ENCODE measurements around the gene RNF123. TPM values are rescaled to one million over a fixed set of nuclear protein-coding genes. Genes with fewer than 3 reads are reported as not detected.
A peak's percentile ranks its signal among the peaks of the same experiment; 100 is the strongest.

Gene RNF123
- total RNA-seq, 1 experiment from 2014 or later, result 40.6 TPM

GRCh38 chr3:49675912-49676311, 13.4 kb upstream of the RNF123 start:
- H3K27me3 ChIP-seq (ENCODE audit: insufficient read depth, low read length), result no peaks in the 10 kb centered on the region
- H3K56ac ChIP-seq (ENCODE audit: insufficient read length, low read depth, low read length), result no peak overlapping the region
- H2BK120ac ChIP-seq (ENCODE audit: low read depth, low read length, poor library complexity, severe bottlenecking), result no peak overlapping the region
- H3K4ac ChIP-seq (ENCODE audit: low read depth, low read length), result no peak overlapping the region
- H2AK5ac ChIP-seq (ENCODE audit: insufficient read length, low read length), result no peak overlapping the region
- H3K4me1 ChIP-seq (ENCODE audit: insufficient read depth, low read length), result no peaks in the 10 kb centered on the region; the same call in 1 of the 2 replicates
- no peak overlapping the region for H3T11ph ChIP-seq (ENCODE audit: low read length)
- DNase-seq, result no peak
- H2BK12ac ChIP-seq (ENCODE audit: insufficient read length, low read depth, low read length), result no peak overlapping the region
- no peak overlapping the region for H2AFZ ChIP-seq (ENCODE audit: low read length)
- peaks cover 29 to 48% (median 48%) of the 10 kb centered on the region in 3 experiments; a peak in 6 of 7 replicates for H3K36me3 Mint-ChIP-seq (ENCODE audit: insufficient read depth in 1 of 3, low read depth in 3 of 3)
- H3K4me3 Mint-ChIP-seq, result peak overlapping the region; percentile 94 to 95; a peak in 4 of 5 replicates
- H2BK5ac ChIP-seq (ENCODE audit: insufficient read length, low read length), result no peak overlapping the region
- H3K23ac ChIP-seq (ENCODE audit: insufficient read length, low read depth, low read length), result no peak overlapping the region
- no peaks in the 10 kb centered on the region; the same call in 1 of the 2 replicates for H3K27me3 Mint-ChIP-seq (ENCODE audit: low read depth)
- H3K27ac Mint-ChIP-seq, result no peak overlapping the region
- peaks cover 12 to 17% of the 10 kb centered on the region in 2 experiments for H3K4me1 Mint-ChIP-seq
- H4K91ac ChIP-seq (ENCODE audit: insufficient read length, low read depth, low read length), result no peak overlapping the region
- H3K27ac ChIP-seq (ENCODE audit: insufficient read length, low read depth, low read length), result no peak overlapping the region
- no peak overlapping the region for H3K9ac ChIP-seq (ENCODE audit: extremely low read depth, insufficient read length, low read length)
- no peak overlapping the region for H2BK15ac ChIP-seq (ENCODE audit: low read depth, low read length)
- no peaks in the 10 kb centered on the region; the same call in 1 of the 2 replicates for H3K79me2 ChIP-seq (ENCODE audit: insufficient read depth, low read length)
- no CpG with 5 or more reads among the region's 11 CpGs for WGBS (ENCODE audit: extremely low coverage, insufficient read length, low lambda C conversion rate)
- no peaks in the 10 kb centered on the region for H4K20me1 ChIP-seq (ENCODE audit: control insufficient read depth, insufficient read depth, insufficient read length)
- TF ChIP-seq CTCF (conservative IDR thresholded peaks at IDR 0.05), result no peak
- H4K8ac ChIP-seq (replicated peaks; ENCODE audit: insufficient read length, low read depth, low read length), result no peak overlapping the region
- no peaks in the 10 kb centered on the region for H3K9me3 Mint-ChIP-seq
- no peak overlapping the region for H2BK20ac ChIP-seq (ENCODE audit: low read depth, low read length, poor library complexity, severe bottlenecking)
- H3K79me1 ChIP-seq (ENCODE audit: insufficient read depth, low read depth, low read length, poor library complexity, severe bottlenecking), result peaks cover 4% of the 10 kb centered on the region
- H3K18ac ChIP-seq (ENCODE audit: insufficient read length, low read depth, low read length), result no peak overlapping the region
- H3K9me3 ChIP-seq (ENCODE audit: control insufficient read depth, low read depth, low read length), result no peaks in the 10 kb centered on the region
- no peak overlapping the region for H3K4me2 ChIP-seq (ENCODE audit: insufficient read depth, insufficient read length, low read length)
- H3K23me2 ChIP-seq (ENCODE audit: insufficient read length, low read depth, low read length, poor library complexity, severe bottlenecking), result peaks cover 8% of the 10 kb centered on the region
- no peak overlapping the region for H4K5ac ChIP-seq (ENCODE audit: insufficient read length, low read depth, low read length)
- H3K14ac ChIP-seq (ENCODE audit: insufficient read depth, low read length), result no peak overlapping the region

All from H9 (cell line).